Body of pancreas (tissue), 4 donors: ENCODE results near the gene DNMT3A.

Experiments
- CTCF ChIP-seq, 7 experiments: fragments of 450-650 bp in 4 of 7; fragments of 200-600 bp in 3 of 7; sonication (generic) in 3 of 7; IDR thresholded peaks; one replicate each; pipeline ENCODE4 v1.5.1; 2016 to 2019; ENCODE audit warnings: antibody characterized with exemption in 7 of 7
- POLR2A ChIP-seq, 3 donors: fragments of 450-650 bp; IDR thresholded peaks; one replicate each; pipeline ENCODE4 v1.6.1; 2016; ENCODE audit warnings: antibody characterized with exemption in 3 of 3, mild to moderate bottlenecking in 2 of 3

- TF ChIP-seq CTCF (IDR thresholded peaks at IDR 0.05) (no peak), POLR2A (IDR thresholded peaks at IDR 0.05) (no peak)
These were observed 6.1 kb upstream of the DNMT3A start for GRCh38 chr2:25347846-25348245.
